AG09309 (cell line): ENCODE results near the gene RBMS1.

Source experiments
- DNase-seq: peaks from one replicate; pipeline ENCODE4 v3.0.0-alpha.2; 2010; ENCODE audit warnings: low read depth
- H3K4me3 ChIP-seq: 2 replicates; pipeline ENCODE4 v1.5.1; 2011; ENCODE audit warnings: mild to moderate bottlenecking, low read depth, low read length, moderate library complexity; ENCODE audit not compliant: control insufficient read depth
- TF ChIP-seq, protein P1 (sequence below): IDR thresholded peaks from 2 replicates; pipeline ENCODE4 v1.5.1; 2011; ENCODE audit warnings: mild to moderate bottlenecking, low read depth, low read length, inconsistent platforms; ENCODE audit not compliant: insufficient read depth, control insufficient read depth; ENCODE audit errors: missing control alignments

The RBMS1 gene

GRCh38 chr2:160397530-160397865, 96.1 kb downstream of the RBMS1 start:
- DNase-seq = no peak
- no peak overlapping the region for H3K4me3 ChIP-seq
- TF ChIP-seq, protein P1, sequence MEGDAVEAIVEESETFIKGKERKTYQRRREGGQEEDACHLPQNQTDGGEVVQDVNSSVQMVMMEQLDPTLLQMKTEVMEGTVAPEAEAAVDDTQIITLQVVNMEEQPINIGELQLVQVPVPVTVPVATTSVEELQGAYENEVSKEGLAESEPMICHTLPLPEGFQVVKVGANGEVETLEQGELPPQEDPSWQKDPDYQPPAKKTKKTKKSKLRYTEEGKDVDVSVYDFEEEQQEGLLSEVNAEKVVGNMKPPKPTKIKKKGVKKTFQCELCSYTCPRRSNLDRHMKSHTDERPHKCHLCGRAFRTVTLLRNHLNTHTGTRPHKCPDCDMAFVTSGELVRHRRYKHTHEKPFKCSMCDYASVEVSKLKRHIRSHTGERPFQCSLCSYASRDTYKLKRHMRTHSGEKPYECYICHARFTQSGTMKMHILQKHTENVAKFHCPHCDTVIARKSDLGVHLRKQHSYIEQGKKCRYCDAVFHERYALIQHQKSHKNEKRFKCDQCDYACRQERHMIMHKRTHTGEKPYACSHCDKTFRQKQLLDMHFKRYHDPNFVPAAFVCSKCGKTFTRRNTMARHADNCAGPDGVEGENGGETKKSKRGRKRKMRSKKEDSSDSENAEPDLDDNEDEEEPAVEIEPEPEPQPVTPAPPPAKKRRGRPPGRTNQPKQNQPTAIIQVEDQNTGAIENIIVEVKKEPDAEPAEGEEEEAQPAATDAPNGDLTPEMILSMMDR = no peak

GRCh38 chr2:160394153-160394552, 99.5 kb downstream of the RBMS1 start:
- no peak overlapping the region for H3K4me3 ChIP-seq
- no peak for DNase-seq
- TF ChIP-seq, protein P1 = no peak

DNA sequence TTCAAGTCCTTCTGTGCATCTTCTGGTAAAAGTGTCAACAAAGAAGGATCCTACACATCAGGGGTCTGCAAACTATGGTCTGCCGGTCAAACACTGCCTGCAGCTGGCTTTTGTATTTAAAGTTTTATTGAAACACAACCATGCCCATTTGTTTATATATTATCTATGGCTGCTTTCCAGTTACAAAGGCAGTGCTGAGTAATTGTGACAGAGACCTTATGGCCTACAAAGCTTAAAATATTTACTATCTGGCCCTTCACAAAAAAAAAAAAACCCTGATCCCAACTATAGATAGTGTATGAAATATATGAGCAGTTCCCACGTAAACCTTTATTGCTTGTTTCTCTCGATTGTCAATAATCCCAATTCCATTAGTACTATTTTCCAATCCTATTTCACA, 101.4 kb downstream of the RBMS1 start:
- no peak for DNase-seq
- TF ChIP-seq, protein P1 = no peak
- H3K4me3 ChIP-seq = no peak overlapping the region

- H3K4me3 ChIP-seq = no peak overlapping the region
- TF ChIP-seq, protein P1 = no peak
- DNase-seq = no peak
Measured at GRCh38 chr2:160390544-160391455, 102.8 kb downstream of the RBMS1 start.

DNA sequence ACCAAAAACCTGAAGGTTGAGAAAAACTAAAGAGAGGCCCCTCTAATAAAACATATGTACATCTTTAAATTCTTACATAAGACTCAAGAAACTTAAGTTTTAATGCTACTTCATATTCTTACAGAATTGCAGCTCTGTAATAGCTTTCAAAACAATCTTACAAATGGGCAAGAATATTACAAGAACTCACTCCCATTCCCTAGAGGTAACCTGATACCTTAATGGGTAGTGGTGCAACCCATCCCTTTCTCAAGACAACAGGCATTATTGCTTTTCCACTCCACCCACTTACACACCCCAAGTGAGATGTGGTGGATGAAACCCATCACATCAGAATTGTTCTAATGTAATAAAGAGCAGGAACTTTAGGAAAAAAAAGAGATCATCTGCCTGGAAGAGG, 103.7 kb downstream of the RBMS1 start:
- TF ChIP-seq, protein P1 = no peak
- no peak overlapping the region for H3K4me3 ChIP-seq
- peak; percentile 70 for DNase-seq

GRCh38 chr2:160388464-160389263, 104.9 kb downstream of the RBMS1 start:
- TF ChIP-seq, protein P1 = no peak
- no peak overlapping the region for H3K4me3 ChIP-seq
- no peak for DNase-seq
